NCI-H1436 (cell line): ENCODE data around the gene LRRN2.

Experiments used
- DNase-seq: peaks from one replicate; lab custom pipeline; 2025; lab: John Stamatoyannopoulos, UW

The LRRN2 gene

GRCh38 chr1:204662530-204662929 is 23.0 kb downstream of the LRRN2 start:
- no peak for DNase-seq

- no peak for DNase-seq
Measured at GRCh38 chr1:204660509-204660908, 25.0 kb downstream of the LRRN2 start.

GRCh38 chr1:204659056-204659455 is 26.5 kb downstream of the LRRN2 start:
- peak; percentile 89 for DNase-seq

- no peak for DNase-seq
Measured at GRCh38 chr1:204658295-204658694, 27.2 kb downstream of the LRRN2 start.

GRCh38 chr1:204653590-204654340 is 31.8 kb downstream of the LRRN2 start:
- no peak for DNase-seq

- DNase-seq = peak; percentile 16
Measured at GRCh38 chr1:204652497-204652896, 33.0 kb downstream of the LRRN2 start.

GRCh38 chr1:204651843-204652421 is 33.6 kb downstream of the LRRN2 start:
- DNase-seq = peak; percentile 80

- DNase-seq = no peak
Measured at GRCh38 chr1:204650911-204651570, 34.5 kb downstream of the LRRN2 start.

GRCh38 chr1:204649721-204650521 is 35.6 kb downstream of the LRRN2 start:
- DNase-seq = peak; percentile 94

- DNase-seq = no peak
Measured at GRCh38 chr1:204648576-204648975, 37.0 kb downstream of the LRRN2 start.

GRCh38 chr1:204647805-204648153 is 37.8 kb downstream of the LRRN2 start:
- DNase-seq = no peak

GRCh38 chr1:204647114-204647804 is 38.3 kb downstream of the LRRN2 start:
- no peak for DNase-seq

- no peak for DNase-seq
Measured at GRCh38 chr1:204645666-204646065, 39.9 kb downstream of the LRRN2 start.

GRCh38 chr1:204645251-204645650 is 40.3 kb downstream of the LRRN2 start:
- DNase-seq = no peak

GRCh38 chr1:204643503-204643902 is 42.0 kb downstream of the LRRN2 start:
- no peak for DNase-seq

GRCh38 chr1:204641936-204642335 is 43.6 kb downstream of the LRRN2 start:
- DNase-seq = no peak

GRCh38 chr1:204641455-204641854 is 44.1 kb downstream of the LRRN2 start:
- no peak for DNase-seq

GRCh38 chr1:204640578-204640977 is 45.0 kb downstream of the LRRN2 start:
- no peak for DNase-seq

- no peak for DNase-seq
Measured at GRCh38 chr1:204634260-204634910, 51.2 kb downstream of the LRRN2 start.

GRCh38 chr1:204633665-204634064 is 51.9 kb downstream of the LRRN2 start:
- DNase-seq = no peak

- DNase-seq = no peak
Measured at GRCh38 chr1:204630132-204630905, 55.2 kb downstream of the LRRN2 start.
